Measurements from ENCODE around the gene ATRN. TPM values are rescaled to one million over a fixed set of nuclear protein-coding genes. Genes with fewer than 3 reads are reported as not detected.
"Not testable (repeated sequence)": the region's sequence is repeated elsewhere in the genome, so short reads cannot be mapped to it uniquely, and the experiment has no call there.

ATRN gene
- total RNA-seq, 1 experiment from 2014 or later: 41.4 TPM

DNA sequence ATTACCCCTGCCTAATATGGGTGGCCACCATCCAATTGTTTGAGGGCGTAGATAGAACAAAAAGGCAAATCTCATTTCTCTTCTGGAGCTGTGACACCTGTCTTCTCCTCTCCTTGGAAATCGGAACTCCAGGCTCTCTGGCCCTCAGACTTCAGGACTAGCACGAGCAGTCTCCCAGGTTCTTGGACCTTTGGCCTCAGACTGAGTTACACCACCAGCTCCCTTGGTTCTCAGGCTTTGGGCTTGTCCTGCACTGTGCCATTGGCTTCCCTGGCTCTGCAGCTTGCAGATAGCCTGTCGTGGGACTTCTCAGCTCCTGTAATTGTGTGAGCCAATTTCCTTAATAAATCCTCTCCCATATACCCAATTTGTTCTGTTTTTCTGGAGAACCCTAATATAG is 34.3 kb downstream of the ATRN start:
- no peaks in the 10 kb centered on the region for H3K27me3 Mint-ChIP-seq (ENCODE audit: insufficient read depth, unreplicated experiment)
- BruUV-seq (replicated peaks): no TSS peak
- POLR2A ChIA-PET: no interaction called here

DNA sequence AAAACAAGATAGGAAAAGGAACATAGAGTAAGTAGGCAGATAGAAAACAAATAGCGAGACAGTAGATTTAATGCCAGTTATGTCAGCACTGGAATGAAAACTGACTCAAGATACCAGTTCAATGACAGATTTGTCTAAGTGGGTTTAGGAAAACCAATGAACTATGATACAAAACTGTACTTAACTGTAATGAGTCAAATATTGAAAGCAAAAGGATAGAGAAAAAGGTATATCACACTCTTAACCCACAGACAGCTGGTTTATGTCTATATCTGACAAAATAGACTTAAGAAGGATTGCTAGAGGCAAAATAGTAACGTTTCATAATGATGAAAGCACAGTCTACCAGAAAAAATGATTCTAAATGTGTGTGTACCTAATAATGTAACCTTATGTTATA is 38.2 kb downstream of the ATRN start:
- BruUV-seq (replicated peaks): no TSS peak
- H3K4me1 Mint-ChIP-seq (ENCODE audit: low read depth, unreplicated experiment): peaks cover 23% of the 10 kb centered on the region
- Histone ChIP-seq H3K4me3 (ENCODE audit: low read depth, low read length) (no peak overlapping the region), H3K27me3 (replicated peaks; ENCODE audit: control insufficient read depth, insufficient read depth, low read length) (no peaks in the 10 kb centered on the region), H3K4me1 (0 out of 2 replicates have a peak, but pooled peaks cover 7% of the 10 kb centered on the region), H3K9me3 (no peaks in the 10 kb centered on the region), H3K36me3 (ENCODE audit: control insufficient read depth, insufficient read depth, low read length) (no peaks in the 10 kb centered on the region)
- no peak overlapping the region for H3K27ac Mint-ChIP-seq (ENCODE audit: unreplicated experiment)
- no peaks in the 10 kb centered on the region for H3K36me3 Mint-ChIP-seq (ENCODE audit: insufficient read depth, unreplicated experiment)
- H3K9me3 Mint-ChIP-seq (ENCODE audit: unreplicated experiment): no peaks in the 10 kb centered on the region
- ChIA-PET POLR2A (no interaction called here), CTCF (no interaction called here)
- no peaks in the 10 kb centered on the region for H3K27me3 Mint-ChIP-seq (ENCODE audit: insufficient read depth, unreplicated experiment)
- intact Hi-C loops (cut with micrococcal nuclease; ENCODE audit: unreplicated experiment): no loop called here
- DNase-seq: no peak
- H3K4me3 Mint-ChIP-seq (ENCODE audit: unreplicated experiment): no peak overlapping the region
- TF ChIP-seq, protein P1, sequence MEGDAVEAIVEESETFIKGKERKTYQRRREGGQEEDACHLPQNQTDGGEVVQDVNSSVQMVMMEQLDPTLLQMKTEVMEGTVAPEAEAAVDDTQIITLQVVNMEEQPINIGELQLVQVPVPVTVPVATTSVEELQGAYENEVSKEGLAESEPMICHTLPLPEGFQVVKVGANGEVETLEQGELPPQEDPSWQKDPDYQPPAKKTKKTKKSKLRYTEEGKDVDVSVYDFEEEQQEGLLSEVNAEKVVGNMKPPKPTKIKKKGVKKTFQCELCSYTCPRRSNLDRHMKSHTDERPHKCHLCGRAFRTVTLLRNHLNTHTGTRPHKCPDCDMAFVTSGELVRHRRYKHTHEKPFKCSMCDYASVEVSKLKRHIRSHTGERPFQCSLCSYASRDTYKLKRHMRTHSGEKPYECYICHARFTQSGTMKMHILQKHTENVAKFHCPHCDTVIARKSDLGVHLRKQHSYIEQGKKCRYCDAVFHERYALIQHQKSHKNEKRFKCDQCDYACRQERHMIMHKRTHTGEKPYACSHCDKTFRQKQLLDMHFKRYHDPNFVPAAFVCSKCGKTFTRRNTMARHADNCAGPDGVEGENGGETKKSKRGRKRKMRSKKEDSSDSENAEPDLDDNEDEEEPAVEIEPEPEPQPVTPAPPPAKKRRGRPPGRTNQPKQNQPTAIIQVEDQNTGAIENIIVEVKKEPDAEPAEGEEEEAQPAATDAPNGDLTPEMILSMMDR (IDR thresholded peaks at IDR 0.05; ENCODE audit: insufficient read depth in 1 of 2, low read depth in 1 of 2, low read length in 1 of 2, severe bottlenecking in 1 of 2, unreplicated experiment in 1 of 2): no peak

More for the DNA sequence above, 34.3 kb downstream of the ATRN start:
- intact Hi-C loops (cut with micrococcal nuclease; ENCODE audit: unreplicated experiment): no loop called here
- no peaks in the 10 kb centered on the region for H3K36me3 Mint-ChIP-seq (ENCODE audit: insufficient read depth, unreplicated experiment)
- H3K27ac Mint-ChIP-seq (ENCODE audit: unreplicated experiment): no peak overlapping the region
- Histone ChIP-seq H3K4me3 (ENCODE audit: low read depth, low read length) (no peak overlapping the region), H3K36me3 (ENCODE audit: control insufficient read depth, insufficient read depth, low read length) (no peaks in the 10 kb centered on the region), H3K27me3 (replicated peaks; ENCODE audit: control insufficient read depth, insufficient read depth, low read length) (no peaks in the 10 kb centered on the region), H3K9me3 (no peaks in the 10 kb centered on the region), H3K4me1 (no peaks in the 10 kb centered on the region)
- H3K4me3 Mint-ChIP-seq (ENCODE audit: unreplicated experiment): no peak overlapping the region
- no peaks in the 10 kb centered on the region for H3K9me3 Mint-ChIP-seq (ENCODE audit: unreplicated experiment)
- CTCF ChIA-PET: no interaction called here
- TF ChIP-seq, protein P1 (IDR thresholded peaks at IDR 0.05; ENCODE audit: insufficient read depth in 1 of 2, low read depth in 1 of 2, low read length in 1 of 2, severe bottlenecking in 1 of 2, unreplicated experiment in 1 of 2): no peak
- no peak for DNase-seq
- H3K4me1 Mint-ChIP-seq (ENCODE audit: low read depth, unreplicated experiment): peaks cover 10% of the 10 kb centered on the region

DNA sequence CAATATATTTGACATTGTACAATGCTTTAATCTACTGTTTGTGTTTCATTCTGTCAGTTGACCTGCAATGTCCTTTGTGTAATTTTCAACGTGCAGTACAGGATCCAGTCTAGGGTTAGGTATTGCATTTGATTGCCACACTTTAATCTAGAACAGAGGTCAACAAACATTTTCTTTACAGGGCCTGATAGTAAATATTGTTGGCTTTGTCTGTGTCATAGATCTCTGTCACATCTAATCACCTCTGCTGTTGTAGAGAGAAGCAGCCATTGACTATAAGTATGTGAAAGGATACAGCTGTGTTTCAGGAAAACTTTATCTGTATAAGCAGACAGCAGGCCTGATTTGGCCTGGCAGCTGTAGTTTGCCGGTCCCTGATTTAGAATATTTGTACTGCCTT is 39.3 kb downstream of the ATRN start:
- Mint-ChIP-seq H3K4me3 (ENCODE audit: unreplicated experiment) (no peak overlapping the region), H3K27ac (ENCODE audit: unreplicated experiment) (no peak overlapping the region), H3K4me1 (ENCODE audit: low read depth, unreplicated experiment) (peaks cover 26% of the 10 kb centered on the region), H3K36me3 (ENCODE audit: insufficient read depth, unreplicated experiment) (no peaks in the 10 kb centered on the region), H3K9me3 (ENCODE audit: unreplicated experiment) (no peaks in the 10 kb centered on the region), H3K27me3 (ENCODE audit: insufficient read depth, unreplicated experiment) (no peaks in the 10 kb centered on the region)
- Histone ChIP-seq H3K4me1 (peaks cover 8% of the 10 kb centered on the region; the same call in 1 of the 2 replicates), H3K4me3 (ENCODE audit: low read depth, low read length) (no peak overlapping the region), H3K36me3 (ENCODE audit: control insufficient read depth, insufficient read depth, low read length) (no peaks in the 10 kb centered on the region), H3K27me3 (replicated peaks; ENCODE audit: control insufficient read depth, insufficient read depth, low read length) (no peaks in the 10 kb centered on the region), H3K9me3 (no peaks in the 10 kb centered on the region)
- BruUV-seq (replicated peaks): no TSS peak
- intact Hi-C loops (cut with micrococcal nuclease; ENCODE audit: unreplicated experiment): no loop called here
- POLR2A ChIA-PET: no interaction called here
- DNase-seq: peak in 1 of 2 experiments; percentile 43
- TF ChIP-seq, protein P1 (IDR thresholded peaks at IDR 0.05; ENCODE audit: insufficient read depth in 1 of 2, low read depth in 1 of 2, low read length in 1 of 2, severe bottlenecking in 1 of 2, unreplicated experiment in 1 of 2): no peak
- CTCF ChIA-PET: no interaction called here

DNA sequence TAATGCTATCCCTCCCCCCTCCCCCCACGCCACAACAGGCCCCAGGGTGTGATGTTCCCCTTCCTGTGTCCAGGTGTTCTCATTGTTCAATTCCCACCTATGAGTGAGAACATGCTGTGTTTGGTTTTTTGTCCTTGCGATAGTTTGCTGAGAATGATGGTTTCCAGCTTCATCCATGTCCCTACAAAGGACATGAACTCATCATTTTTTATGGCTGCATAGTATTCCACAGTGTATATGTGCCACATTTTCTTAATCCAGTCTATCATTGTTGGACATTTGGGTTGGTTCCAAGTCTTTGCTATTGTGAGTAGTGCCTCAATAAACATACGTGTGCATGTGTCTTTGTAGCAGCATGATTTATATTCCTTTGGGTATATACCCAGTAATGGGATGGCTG is 41.4 kb downstream of the ATRN start:
- H3K4me3 ChIP-seq (ENCODE audit: low read depth, low read length); DNase-seq; H3K4me3 Mint-ChIP-seq (ENCODE audit: unreplicated experiment); POLR2A ChIA-PET; H3K9me3 ChIP-seq; BruUV-seq (replicated peaks); H3K27me3 ChIP-seq (replicated peaks; ENCODE audit: control insufficient read depth, insufficient read depth, low read length); H3K9me3 Mint-ChIP-seq (ENCODE audit: unreplicated experiment); H3K27me3 Mint-ChIP-seq (ENCODE audit: insufficient read depth, unreplicated experiment); H3K36me3 Mint-ChIP-seq (ENCODE audit: insufficient read depth, unreplicated experiment); H3K36me3 ChIP-seq (ENCODE audit: control insufficient read depth, insufficient read depth, low read length); intact Hi-C loops (cut with micrococcal nuclease; ENCODE audit: unreplicated experiment); H3K27ac Mint-ChIP-seq (ENCODE audit: unreplicated experiment); CTCF ChIA-PET: not testable (repeated sequence)
- H3K4me1 Mint-ChIP-seq (ENCODE audit: low read depth, unreplicated experiment): peaks cover 36% of the 10 kb centered on the region
- H3K4me1 ChIP-seq: peaks cover 16% of the 10 kb centered on the region; the same call in 1 of the 2 replicates

All from Caco-2 (cell line).